GM19455 (cell line): ENCODE measurements around the gene PCA3.
"Not testable (repeated sequence)": the region's sequence is repeated elsewhere in the genome, so short reads cannot be mapped to it uniquely, and the experiment has no call there.

Experiments
- ATAC-seq: cut with Tn5 transposase; IDR thresholded peaks from one replicate; pipeline ENCODE4 v1.9.1; 2021; ENCODE audit not compliant: unreplicated experiment

The PCA3 gene

GRCh38 chr9:76764138-76764537, at the start of gene PCA3:
Gene PCA3, plus strand, starts transcription at chr9:76764438.
- no peak for ATAC-seq

DNA sequence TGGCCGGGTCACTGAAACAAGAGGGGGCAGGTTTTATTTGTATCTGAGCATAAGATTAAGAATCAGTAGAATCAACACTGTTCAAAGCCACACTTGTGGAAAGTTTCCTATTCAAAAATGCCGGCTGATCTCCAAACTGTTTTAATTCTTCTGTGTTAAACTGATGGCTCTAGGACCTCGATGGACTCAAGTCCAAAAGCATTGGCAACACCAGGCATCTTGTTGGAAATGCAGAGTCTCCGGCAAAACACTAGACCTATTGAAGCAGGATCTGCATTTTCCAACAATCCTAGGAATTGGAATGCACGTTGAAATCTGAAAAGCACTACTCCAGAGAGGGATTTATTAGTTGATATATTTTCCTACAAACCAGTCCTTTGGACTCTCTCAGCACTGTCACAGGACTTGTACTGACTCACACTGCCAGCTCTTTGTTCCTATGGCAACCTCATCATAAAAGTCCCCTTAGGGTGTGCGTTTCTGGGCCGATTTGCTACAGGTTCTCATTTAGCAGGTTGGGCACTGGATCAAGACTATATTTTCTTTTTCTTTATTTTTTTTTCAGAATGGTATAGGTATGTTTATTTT, 48.1 kb upstream of the PCA3 start:
- ATAC-seq, result no peak

DNA sequence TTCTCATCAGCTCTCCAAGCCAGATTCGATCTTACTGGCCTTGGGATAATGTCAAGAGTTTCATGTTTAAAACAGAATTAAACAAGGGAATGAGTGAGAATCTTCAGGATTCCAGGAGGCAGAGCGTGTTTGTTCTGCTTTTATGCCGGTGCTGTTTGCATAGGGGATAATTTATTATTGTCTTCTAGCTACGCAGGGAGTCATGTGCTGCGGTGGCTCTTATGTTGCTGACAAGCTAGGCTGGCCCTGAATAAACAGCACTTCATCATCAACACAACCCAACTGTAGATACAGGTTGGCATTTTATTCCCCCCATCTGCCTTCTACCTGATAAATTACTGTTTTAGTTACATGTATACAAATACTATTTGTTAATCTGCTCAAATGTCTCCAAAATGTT, 47.1 kb upstream of the PCA3 start:
- ATAC-seq, result no peak

DNA sequence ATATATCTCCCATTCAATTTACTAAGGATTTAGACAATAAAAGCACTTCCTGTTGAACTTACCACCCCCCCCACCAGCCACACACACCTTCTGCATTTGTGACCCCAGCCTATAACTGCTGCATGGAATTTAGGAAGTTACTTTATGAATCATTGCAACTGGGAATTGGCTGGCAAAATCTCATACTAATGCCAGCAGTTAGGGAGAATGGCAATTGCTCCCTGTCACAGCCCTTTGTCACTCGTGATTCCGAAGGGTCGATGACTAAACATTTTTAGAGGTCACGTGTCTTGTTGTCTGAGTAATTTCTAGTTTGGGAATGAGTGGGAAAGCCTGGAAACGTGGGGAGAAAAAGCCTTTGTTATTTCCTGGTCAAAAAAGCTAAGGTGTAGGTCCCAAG, 46.6 kb upstream of the PCA3 start:
- ATAC-seq, result no peak

DNA sequence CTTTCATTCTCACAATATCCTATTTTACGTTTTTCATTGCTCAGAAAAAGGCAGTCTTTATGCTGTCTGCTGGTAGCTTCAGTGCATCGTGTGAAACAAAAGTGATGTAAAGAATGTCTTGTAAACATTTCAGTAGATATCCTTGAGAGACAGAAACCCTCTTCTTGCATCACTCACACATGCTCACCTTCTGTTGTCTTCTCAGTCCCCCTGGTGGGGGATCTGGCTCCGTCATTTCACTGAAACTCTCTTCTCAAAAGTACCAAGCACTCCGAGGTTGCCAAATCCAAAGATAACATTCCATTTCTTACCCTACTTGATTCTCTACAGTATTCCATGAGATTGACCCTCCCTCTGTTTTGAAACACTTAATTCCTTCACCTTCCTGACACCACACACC, 46.1 kb upstream of the PCA3 start:
- no peak for ATAC-seq

DNA sequence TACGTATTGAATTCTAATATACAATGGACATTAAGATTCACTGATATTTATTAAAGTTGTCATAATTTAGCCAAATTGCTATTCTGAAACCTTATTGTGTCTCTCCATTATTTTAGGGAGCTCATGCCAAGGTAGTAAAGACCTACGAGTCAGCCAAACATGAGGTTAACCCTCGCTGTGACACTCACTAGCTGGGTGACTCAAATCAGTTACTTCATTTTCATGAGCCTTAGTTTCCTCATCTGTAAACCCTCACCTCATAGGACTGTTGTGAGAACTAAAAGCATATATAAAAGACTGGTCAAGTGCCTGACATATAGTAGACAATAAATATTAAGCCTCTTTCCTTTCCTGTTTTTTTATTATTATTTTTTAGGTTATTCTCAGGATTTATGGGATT, 44.0 kb upstream of the PCA3 start:
- no peak for ATAC-seq

DNA sequence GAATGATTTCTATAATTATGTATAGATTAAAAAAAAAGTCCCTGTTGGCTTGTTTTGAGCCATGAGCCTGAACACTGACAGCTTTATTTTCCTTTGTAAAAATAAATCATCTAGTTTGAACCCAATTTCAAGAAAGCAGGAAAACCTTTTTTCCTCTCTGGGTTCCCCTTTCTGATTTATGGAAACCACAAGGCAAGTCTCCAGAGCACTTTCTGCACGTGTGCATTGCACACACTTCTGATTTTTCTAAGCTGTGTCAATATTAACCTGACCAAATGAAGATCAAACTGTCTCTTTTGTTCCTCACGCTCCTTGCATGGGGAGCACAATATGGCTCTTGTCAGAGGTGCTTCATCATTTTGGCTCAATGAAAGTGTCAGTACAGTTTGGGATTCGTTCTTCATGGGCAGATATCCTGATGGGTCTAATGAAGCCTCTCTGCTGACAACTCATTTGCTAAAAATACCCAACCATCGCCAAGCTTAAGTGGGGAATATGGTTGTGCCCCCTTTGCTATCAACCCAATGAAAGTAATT, 39.2 kb upstream of the PCA3 start:
- no peak for ATAC-seq

DNA sequence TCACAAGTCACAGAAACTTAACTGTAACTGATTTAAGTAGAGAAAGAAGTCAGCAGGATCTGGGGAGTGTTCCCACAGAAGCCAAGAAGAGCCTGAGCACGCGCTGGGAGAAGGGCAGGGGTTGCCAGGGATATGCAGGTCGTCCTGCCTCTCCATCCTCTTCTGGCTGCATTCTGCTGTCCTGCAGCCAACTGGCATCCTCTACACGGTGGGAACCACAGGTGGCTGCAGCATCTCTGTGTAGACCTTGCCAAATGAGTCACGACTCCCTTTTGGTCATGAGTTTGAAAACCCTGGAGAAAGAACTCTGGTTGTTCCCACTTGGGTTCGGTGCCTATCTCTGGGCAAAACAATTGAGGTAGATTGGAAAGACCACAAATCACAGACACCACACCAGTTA, 38.4 kb upstream of the PCA3 start:
- ATAC-seq, result no peak

- ATAC-seq, result no peak
These were observed 35.1 kb upstream of the PCA3 start for GRCh38 chr9:76729116-76729515.

DNA sequence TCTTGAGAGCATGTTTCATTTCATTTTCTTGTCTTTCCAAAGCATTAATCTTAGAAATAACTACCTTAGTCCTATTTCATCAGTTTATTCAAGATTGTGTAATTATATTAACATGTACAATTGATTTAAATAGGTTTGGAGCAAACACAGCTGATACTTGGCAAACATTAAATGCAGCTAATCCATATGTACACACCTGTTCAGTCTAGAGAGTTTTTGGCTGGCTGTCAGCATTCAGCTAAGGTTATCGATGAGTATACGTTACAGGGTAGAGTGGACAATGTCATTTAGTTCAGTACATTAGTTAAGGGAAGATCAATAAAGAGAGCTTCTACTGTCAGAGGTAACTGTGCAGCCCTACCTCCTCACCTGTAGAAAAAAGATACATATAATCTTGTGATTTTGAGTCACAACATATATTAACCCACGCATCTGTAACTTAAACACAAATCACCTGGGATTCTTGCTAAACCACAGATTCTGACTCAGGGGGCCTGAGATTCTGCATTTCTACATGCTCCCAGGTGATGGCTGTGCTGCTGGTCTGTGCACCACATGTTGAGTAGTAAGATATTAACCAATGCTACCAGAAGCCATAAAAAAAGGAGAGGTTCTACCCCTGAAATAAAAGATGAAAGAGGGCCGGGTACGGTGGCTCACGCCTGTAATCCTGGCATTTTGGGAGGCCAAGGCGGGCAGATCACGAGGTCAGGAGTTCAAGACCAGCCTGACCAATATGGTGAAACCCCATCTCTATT, 34.1 kb upstream of the PCA3 start:
- no peak for ATAC-seq

GRCh38 chr9:76730801-76731200, 33.4 kb upstream of the PCA3 start:
- no peak for ATAC-seq

DNA sequence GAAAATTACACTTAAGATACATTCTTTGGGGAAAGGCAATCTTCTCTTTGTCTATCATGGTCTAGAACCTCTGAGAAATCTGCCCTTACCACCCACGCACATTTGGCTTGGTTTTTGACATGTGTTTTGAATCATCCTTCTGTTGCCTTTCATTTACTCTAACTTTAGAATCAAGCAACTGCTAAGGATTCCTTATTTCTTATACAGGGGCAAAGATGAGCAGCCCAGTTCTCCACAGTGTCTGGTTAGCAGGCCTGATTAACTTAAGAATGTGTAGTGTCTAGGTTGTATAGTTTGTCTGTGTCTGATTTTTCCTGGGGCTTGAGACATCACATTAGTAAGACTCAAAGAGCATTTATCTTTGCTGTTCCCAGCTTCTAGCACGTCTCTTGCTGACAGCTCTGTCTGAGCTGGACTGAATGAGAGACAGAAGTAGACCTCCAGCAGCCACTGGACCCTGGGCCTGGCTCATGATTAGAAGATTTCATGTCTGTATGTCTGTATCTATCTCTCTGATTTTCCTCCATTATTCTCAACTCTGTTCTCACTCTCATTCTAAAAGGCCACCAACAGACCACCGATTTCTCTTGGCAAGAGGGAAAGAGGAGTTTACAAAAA, 31.8 kb upstream of the PCA3 start:
- no peak for ATAC-seq

DNA sequence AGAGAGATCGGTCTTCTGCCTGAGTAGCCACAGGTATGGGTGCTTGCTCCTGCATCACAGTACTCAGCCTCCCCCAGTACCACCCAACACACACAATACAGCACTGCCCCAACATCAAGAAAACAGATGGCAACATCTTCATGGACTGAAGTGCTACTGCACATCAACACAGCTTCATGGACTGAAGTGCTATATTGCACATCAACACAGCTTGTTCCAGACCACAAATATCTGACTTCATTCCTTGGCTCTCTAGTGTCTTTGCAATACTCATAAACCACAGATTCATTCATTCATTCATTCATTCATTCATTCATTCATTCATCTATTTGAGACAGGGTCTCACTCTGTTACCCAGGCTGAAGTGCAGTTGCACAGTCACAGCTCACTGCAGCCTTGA, 31.1 kb upstream of the PCA3 start:
- ATAC-seq, result no peak

DNA sequence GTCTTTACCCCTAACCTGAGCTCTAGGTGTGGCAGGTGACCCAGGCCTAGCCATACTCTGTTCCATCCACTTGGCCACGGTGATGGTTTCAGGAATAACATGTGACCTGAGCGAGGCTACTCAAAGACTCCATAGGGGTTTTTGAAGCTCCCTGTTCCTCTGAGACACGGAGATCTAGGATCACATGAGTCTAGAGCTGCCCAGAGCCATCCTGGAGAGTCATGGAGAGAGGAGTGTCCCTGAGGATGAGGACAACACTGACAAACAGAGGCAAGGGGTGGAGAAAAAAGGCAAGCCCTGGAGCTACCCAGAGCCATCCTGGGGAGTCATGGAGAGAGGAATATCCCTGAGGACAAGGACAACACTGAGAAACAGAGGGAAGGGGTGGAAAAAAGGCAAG, 29.5 kb upstream of the PCA3 start:
- ATAC-seq, result no peak

GRCh38 chr9:76737154-76737902, 26.9 kb upstream of the PCA3 start:
- no peak for ATAC-seq

- no peak for ATAC-seq
These were observed 25.8 kb upstream of the PCA3 start for GRCh38 chr9:76738402-76738801.

GRCh38 chr9:76741524-76741923, 22.7 kb upstream of the PCA3 start:
- ATAC-seq, result no peak

DNA sequence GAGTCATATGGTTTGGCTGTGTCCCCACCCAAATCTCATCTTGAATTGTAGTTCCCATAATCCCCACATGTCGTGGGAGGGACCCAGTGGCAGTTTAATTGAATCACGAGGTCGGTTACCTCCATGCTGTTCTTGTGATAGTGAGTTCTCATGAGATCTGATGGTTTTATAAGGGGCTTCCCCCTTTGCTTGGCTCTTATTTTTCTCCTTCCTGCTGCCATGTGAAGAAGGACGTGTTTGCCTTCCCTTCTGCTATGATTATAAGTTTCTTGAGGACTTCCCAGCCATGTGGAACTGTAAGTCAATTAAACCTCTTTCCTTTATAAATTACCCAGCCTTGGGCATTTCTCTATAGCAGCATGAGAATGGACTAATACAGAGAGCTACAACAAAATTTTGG, 21.3 kb upstream of the PCA3 start:
- ATAC-seq, result not testable (repeated sequence)

DNA sequence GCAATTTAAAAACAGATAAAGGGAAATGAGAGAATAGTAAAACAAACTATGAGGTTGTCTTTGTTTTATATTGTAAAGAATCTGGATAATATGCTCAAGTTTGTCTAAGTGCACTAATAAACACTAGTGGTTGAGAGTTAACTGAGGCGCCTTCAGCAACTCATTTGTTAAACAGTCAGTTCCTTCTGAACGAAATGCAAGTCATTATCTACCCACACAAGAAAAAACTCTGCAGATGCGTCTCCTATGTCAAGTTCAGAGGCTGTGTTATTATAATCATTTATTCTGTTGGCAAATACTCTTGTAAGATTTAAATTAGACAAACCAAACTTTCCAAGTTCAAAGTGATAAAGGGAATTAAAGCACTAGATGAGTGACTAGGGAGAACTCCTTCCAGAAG, 20.3 kb upstream of the PCA3 start:
- ATAC-seq, result no peak

DNA sequence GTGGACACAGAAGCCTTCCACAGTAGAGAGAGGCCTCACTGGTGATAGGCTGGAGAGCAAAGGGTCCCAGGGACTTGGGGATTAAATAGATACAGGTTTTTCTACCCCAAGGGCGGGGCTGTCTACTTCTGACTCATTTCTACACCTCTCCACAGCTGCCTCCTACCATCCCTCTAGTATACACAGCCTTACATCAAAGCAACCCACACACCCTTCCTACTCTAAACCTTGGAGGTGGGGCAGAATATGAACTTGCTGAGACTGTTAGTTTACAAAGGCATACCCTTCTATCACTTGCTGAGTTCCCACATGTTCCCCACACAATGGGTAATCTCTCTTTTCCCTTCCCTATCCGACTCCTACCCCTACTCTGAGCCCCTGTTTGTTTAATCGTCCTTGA, 19.9 kb upstream of the PCA3 start:
- no peak for ATAC-seq

GRCh38 chr9:76751001-76751400, 13.2 kb upstream of the PCA3 start:
- no peak for ATAC-seq

GRCh38 chr9:76756268-76756640, 8.0 kb upstream of the PCA3 start:
- peak; percentile 12 for ATAC-seq
